HG03025 (cell line): ENCODE data around the gene ADAMTS3.

Source experiments
- ATAC-seq: cut with Tn5 transposase; IDR thresholded peaks from one replicate; pipeline ENCODE4 v1.9.1; 2021; ENCODE audit warnings: mild to moderate bottlenecking, moderate library complexity; ENCODE audit not compliant: unreplicated experiment, low FRiP score

ADAMTS3 gene

GRCh38 chr4:72568959-72569718 lies at the start of gene ADAMTS3:
Gene ADAMTS3, minus strand, starts transcription at chr4:72569221. Its CDS starts 459 bp downstream, at chr4:72568762.
- ATAC-seq, result no peak

GRCh38 chr4:72613959-72614358 lies 44.9 kb upstream of the ADAMTS3 start:
- no peak for ATAC-seq

DNA sequence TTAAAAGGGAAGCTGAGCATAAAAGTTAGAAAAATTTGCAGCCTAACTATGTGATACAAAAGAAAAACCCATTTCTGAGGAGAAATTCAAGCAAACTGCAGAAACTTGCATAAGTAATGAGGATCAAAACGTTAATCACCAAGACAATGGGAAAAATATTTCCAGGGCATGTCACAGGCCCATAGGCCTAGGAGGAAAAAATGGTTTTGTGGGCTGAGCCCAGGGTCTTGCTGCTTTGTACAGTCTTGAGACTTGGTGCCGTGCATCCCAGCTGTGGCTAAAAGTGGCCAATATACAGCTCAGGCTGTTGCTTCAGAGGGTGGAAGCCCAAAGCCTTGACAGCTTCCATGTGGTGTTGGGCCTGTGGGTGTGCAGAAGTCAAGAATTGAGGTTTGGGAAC lies 37.7 kb upstream of the ADAMTS3 start:
- ATAC-seq, result no peak

GRCh38 chr4:72604324-72604723 lies 35.3 kb upstream of the ADAMTS3 start:
- ATAC-seq, result no peak

GRCh38 chr4:72602396-72603376 lies 33.7 kb upstream of the ADAMTS3 start:
- ATAC-seq, result no peak

- no peak for ATAC-seq
Measured at GRCh38 chr4:72591547-72592454, 22.8 kb upstream of the ADAMTS3 start.

DNA sequence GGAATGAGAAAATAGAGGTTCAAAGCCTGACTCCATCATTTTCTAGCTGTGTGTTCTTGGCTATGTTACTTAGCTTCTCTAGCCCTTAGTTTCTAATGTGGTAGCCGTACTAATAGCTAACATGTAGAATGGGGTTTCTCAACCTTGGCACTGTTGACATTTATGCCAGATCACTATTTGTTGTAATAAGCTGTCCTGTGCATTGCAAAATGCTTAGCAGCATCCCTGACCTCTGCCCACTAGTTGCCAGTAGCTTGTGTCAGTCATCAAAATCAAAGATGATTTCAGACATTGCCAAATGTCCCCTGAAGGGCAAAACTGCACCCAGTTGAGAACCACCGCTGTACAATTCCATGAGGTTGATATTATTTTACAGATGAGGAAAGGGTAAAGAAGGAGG lies 18.3 kb upstream of the ADAMTS3 start:
- no peak for ATAC-seq

DNA sequence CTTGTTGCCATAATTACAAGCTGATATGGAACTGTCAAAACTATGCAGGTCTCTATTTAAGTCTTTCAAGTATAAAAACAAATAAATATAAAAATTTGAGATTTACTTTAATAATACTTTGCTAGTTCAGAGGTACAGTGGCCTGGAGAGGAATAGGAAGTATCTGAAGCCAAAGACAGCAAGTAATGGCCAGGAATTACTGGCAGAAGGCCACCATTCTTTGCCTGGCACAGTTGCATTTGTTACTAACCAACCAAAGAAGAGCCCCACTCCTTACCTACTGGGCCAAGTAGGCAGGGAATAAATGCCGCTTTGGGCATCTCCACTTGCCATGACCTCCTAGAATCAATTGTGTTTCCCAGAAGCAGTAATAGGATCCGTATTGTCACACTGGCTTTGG lies 13.8 kb upstream of the ADAMTS3 start:
- ATAC-seq, result no peak

- ATAC-seq, result no peak
Measured at GRCh38 chr4:72577211-72577610, 8.2 kb upstream of the ADAMTS3 start.

- ATAC-seq, result no peak
Measured at GRCh38 chr4:72571337-72571736, 2.3 kb upstream of the ADAMTS3 start.

DNA sequence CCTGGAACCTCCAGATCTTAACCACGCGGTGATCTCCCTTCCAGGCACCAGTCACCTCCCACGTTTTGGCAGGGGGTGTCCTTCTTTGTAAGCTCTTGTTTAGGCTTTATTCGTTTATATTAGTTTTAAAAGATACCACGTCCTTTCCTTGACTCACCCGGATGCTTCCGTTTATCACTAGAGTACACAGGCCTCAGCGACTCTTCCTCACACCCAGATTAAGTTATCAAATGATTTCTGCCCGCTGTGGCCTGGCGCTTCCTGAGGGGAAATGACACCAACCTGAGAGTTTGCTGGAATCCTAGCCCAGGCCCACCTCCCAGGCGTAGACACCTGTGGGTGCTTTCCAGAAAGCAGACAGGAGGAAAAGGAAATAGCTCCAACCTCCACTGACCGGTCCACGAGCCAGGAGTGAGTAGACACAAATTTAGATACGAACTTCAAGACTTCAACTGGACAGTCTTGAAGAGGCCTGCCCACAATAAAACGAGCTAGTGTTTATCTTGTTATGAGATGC lies 756 bp upstream of the ADAMTS3 start:
- no peak for ATAC-seq

GRCh38 chr4:72567821-72568675 lies 973 bp downstream of the ADAMTS3 start:
- ATAC-seq, result no peak

DNA sequence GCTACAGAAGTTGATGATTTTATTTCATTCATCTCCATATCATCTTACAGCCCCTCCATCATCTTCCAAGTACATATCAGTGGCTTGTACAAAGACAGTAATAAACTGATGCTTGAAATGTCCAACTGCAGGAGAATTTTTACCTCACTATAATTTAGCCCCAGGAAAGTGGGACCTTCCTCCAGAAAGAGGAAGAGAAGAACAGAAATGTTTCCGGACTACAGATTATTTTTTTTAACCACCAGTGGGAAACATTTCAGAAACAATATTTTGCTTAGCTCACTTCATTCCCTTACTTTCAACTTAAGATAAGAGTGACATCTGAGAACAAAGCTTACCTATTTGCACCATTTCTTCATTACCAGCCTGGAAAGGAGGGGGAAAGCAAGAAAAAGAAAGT lies 2.0 kb downstream of the ADAMTS3 start:
- ATAC-seq, result no peak

- no peak for ATAC-seq
Measured at GRCh38 chr4:72566464-72566972, 2.5 kb downstream of the ADAMTS3 start.

GRCh38 chr4:72564789-72565188 lies 4.2 kb downstream of the ADAMTS3 start:
- no peak for ATAC-seq

DNA sequence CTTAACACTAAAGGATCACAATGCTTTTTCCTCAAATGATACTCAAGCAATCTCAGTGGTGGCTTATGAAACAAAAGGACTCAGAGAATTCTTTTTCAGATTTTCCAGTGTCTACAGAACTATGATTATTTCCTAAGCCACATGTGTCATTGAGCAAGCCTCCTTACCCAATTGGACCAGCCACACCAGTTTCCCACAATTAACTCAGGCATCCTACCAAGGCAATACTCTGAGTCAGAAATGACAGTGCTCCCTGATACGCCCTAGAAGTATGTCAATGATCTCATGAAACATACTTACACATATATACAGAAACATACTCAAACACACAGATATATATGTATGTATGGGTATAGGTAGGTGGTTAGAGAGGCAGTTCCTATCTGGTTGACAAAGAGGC lies 4.8 kb downstream of the ADAMTS3 start:
- no peak for ATAC-seq

- no peak for ATAC-seq
Measured at GRCh38 chr4:72558655-72559054, 10.4 kb downstream of the ADAMTS3 start.

GRCh38 chr4:72557021-72557420 lies 12.0 kb downstream of the ADAMTS3 start:
- ATAC-seq, result no peak

DNA sequence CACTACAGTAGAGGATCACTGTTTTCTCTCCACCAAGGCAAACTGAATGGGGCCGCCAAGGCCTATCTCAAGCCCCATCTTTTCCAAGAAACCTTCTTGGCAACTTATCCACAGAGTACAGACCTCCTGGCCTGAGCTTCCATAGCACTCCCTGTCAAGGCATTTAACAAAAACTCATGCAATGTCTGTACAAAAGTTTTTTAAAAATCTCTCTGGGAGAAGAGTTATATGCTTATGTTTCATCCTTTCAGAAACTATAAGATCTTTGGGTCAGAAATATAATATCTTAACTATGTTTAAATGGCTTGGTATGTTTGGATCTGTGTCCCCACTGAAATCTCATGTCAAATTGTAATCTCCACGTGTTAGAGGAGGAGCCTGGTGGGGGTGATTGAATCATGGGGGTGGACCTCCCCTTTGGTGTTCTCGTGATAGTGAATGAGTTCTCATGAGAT lies 13.6 kb downstream of the ADAMTS3 start:
- ATAC-seq, result no peak
